Ascending aorta (tissue), 2 donors: Measurements from ENCODE around the gene IL27RA. TPM values are rescaled to one million over a fixed set of nuclear protein-coding genes. Genes with fewer than 3 reads are reported as not detected.

Experiments
- DNase-seq, 2 donors: peaks; one replicate each; pipeline ENCODE4 v3.0.0-alpha.2; 2019; ENCODE audit warnings: low spot score in 2 of 2
- H3K27ac ChIP-seq, 2 donors: fragments of 200-600 bp; sonication (generic); one replicate each; pipeline ENCODE4 v1.5.1; 2016 to 2017; ENCODE audit warnings: mild to moderate bottlenecking in 1 of 2
- H3K27me3 ChIP-seq: fragments of 200-600 bp; sonication (generic); one replicate; pipeline ENCODE4 v1.5.1; 2017
- H3K36me3 ChIP-seq, 2 donors: fragments of 200-600 bp; sonication (generic); one replicate each; pipeline ENCODE4 v1.5.1; 2016
- H3K4me1 ChIP-seq, 2 donors: fragments of 200-600 bp; sonication (generic); one replicate each; pipeline ENCODE4 v1.5.1; 2016 to 2017; ENCODE audit warnings: mild to moderate bottlenecking in 1 of 2
- H3K4me3 ChIP-seq, 2 donors: fragments of 200-600 bp; sonication (generic); one replicate each; pipeline ENCODE4 v1.5.1; 2016 to 2017; ENCODE audit warnings: mild to moderate bottlenecking in 1 of 2
- H3K9me3 ChIP-seq, 2 donors: fragments of 200-600 bp; sonication (generic); one replicate each; pipeline ENCODE4 v1.5.1; 2016
- intact Hi-C: fragments of 100-400 bp; cut with DNase I; formaldehyde crosslinking; loops from one replicate; pipeline ENCODE4 v1.15.1; 2023
- total RNA-seq: library from RNA; depleted of rRNA; stranded (reverse); fragments of >200 nt; gene quantifications from one replicate; pipeline ENCODE4 v1.1.0, GENCODE V29; 2016
- TF ChIP-seq, protein P1 (sequence below), 3 experiments: fragments of 200-600 bp in 2 of 3; fragments of 450-650 bp in 1 of 3; sonication (generic) in 2 of 3; IDR thresholded peaks; one replicate each; pipeline ENCODE4 v1.5.1; 2016 to 2019; ENCODE audit warnings: antibody characterized with exemption in 3 of 3, mild to moderate bottlenecking in 1 of 3, moderate library complexity in 1 of 3

The IL27RA gene
- total RNA-seq, 1 donor from 2014 or later: 4.2 TPM

DNA sequence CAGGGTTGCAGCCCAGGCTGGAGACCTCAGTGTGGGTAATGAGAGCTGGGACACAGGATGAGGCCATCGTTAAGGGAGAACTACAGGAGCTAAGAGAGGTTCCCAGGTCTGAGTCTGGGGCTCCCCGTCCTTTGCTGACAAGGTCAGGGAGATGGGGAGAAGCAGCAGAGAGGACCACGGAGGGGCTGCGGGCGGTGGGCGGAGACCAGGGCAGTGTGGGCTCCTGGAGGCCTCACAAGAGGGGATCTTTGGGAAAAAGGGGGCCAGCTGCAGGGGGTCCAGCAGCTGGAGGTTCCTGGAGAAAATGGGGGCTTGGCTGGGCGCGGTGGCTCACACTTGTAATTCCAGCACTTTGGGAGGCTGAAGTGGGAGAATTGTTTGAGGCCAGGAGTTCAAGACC is 41.5 kb upstream of the IL27RA start:
- TF ChIP-seq, protein P1, sequence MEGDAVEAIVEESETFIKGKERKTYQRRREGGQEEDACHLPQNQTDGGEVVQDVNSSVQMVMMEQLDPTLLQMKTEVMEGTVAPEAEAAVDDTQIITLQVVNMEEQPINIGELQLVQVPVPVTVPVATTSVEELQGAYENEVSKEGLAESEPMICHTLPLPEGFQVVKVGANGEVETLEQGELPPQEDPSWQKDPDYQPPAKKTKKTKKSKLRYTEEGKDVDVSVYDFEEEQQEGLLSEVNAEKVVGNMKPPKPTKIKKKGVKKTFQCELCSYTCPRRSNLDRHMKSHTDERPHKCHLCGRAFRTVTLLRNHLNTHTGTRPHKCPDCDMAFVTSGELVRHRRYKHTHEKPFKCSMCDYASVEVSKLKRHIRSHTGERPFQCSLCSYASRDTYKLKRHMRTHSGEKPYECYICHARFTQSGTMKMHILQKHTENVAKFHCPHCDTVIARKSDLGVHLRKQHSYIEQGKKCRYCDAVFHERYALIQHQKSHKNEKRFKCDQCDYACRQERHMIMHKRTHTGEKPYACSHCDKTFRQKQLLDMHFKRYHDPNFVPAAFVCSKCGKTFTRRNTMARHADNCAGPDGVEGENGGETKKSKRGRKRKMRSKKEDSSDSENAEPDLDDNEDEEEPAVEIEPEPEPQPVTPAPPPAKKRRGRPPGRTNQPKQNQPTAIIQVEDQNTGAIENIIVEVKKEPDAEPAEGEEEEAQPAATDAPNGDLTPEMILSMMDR (IDR thresholded peaks at IDR 0.05): no peak
- H3K36me3 ChIP-seq: peaks cover 0 to 12% of the 10 kb centered on the region in 2 donors
- no peak for DNase-seq
- intact Hi-C loops: no loop called here
- no peak overlapping the region for H3K27ac ChIP-seq
- no peaks in the 10 kb centered on the region for H3K9me3 ChIP-seq
- H3K27me3 ChIP-seq: no peaks in the 10 kb centered on the region
- H3K4me3 ChIP-seq: no peak overlapping the region
- peaks cover 8 to 12% of the 10 kb centered on the region in 2 donors for H3K4me1 ChIP-seq

DNA sequence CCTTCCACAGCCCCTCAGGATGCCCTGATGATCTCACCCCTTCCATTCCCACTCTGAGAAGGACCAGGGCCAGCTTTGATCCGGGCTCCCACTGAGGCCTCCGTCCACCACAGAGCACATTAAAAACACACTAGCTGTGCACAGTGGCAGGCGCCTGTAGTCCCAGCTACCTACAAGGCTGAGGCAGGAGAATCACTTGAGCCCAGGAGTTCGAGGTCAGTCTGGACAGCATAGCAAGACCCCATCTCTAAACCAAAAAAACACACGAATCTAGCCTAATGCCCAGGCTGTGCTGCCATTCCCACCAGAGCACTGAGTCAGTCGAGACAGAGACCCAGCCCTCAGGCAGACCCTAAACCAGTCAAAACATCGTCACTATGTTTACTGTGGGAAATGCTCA is 39.5 kb upstream of the IL27RA start:
- Histone ChIP-seq H3K4me3 (no peak overlapping the region), H3K36me3 (peaks cover 0 to 12% of the 10 kb centered on the region in 2 donors), H3K9me3 (no peaks in the 10 kb centered on the region), H3K4me1 (peaks cover 2 to 6% of the 10 kb centered on the region in 2 donors), H3K27me3 (no peaks in the 10 kb centered on the region), H3K27ac (no peak overlapping the region)
- TF ChIP-seq, protein P1 (IDR thresholded peaks at IDR 0.05): no peak
- no peak for DNase-seq
- intact Hi-C loops: no loop called here

DNA sequence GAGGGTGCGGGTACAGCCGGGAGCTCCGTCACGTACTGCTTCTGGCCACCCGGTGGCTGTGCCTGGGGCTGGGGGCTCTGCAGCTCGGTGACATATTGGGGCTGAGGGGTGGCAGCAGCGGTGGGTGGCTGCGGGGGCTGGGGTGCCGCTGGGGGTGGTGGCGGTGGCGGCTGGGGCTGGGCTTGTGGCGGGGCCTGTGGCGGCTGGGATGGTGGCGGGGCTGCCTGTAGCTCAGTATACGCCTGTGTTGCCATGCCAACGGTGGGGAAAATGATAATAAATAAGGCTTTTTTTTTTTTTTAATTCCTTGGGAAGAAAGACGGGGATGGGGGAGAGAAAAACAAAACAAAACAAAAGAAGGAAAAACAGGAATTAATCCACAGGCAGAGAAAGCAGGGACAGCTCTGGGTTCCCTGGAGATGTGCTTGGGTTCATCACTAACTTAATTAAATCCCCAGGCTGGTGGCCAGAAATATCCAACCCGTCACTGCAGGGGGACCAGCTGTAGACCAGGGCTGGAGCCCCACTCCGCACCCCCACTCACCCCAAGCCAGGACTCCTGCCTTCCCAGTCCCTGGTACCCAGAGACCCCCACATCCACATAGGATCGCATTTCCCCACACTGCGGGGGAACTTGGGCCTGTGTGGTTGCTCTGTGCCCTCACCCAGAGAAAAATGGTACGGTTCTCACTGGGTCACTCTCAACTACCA is 37.8 kb upstream of the IL27RA start:
- H3K4me3 ChIP-seq: no peak overlapping the region
- H3K36me3 ChIP-seq: peaks cover 0 to 15% of the 10 kb centered on the region in 2 donors
- TF ChIP-seq, protein P1 (IDR thresholded peaks at IDR 0.05): no peak
- H3K27ac ChIP-seq: no peak overlapping the region
- intact Hi-C loops: no loop called here
- DNase-seq: no peak
- no peaks in the 10 kb centered on the region for H3K9me3 ChIP-seq
- H3K4me1 ChIP-seq: no peaks in the 10 kb centered on the region
- no peaks in the 10 kb centered on the region for H3K27me3 ChIP-seq

DNA sequence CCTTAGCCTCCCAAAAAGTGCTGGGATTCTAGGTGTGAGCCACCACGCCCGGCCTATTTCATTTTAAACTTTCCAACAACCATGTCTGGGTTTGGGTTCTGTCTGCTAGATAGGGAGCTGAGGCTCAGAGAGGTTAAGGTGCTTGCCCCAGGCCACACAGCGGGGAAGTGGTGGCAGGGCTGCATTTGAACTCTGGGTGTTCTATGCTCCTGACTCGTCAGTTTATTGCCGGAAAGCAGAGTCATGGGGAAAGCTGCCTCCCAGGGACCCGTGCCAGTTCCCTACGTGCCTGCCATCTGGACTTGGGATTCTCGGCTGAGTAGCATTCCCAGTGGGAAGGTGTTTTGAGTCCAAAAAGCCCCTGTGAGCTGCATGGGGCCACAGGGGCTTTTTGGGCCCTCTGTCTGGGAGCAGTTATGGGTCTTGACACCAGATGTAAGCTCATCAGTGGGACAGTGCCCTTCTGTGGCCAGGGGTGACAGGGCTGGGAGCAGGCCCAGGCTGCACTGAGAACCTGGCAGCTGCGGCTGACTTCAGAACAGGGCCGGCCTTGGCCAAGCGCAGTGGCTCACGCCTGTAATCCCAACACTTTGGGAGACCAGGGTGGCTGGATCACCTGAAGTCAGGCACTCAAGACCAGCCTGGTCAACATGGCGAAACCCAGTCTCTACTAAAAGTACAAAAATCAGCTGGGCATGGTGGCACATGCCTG is 36.4 kb upstream of the IL27RA start:
- H3K36me3 ChIP-seq: peaks cover 0 to 15% of the 10 kb centered on the region in 2 donors
- DNase-seq: no peak
- no peak overlapping the region for H3K4me3 ChIP-seq
- intact Hi-C loops: no loop called here
- H3K4me1 ChIP-seq: no peaks in the 10 kb centered on the region
- TF ChIP-seq, protein P1 (IDR thresholded peaks at IDR 0.05): no peak
- H3K27me3 ChIP-seq: no peaks in the 10 kb centered on the region
- H3K9me3 ChIP-seq: no peaks in the 10 kb centered on the region
- no peak overlapping the region for H3K27ac ChIP-seq

DNA sequence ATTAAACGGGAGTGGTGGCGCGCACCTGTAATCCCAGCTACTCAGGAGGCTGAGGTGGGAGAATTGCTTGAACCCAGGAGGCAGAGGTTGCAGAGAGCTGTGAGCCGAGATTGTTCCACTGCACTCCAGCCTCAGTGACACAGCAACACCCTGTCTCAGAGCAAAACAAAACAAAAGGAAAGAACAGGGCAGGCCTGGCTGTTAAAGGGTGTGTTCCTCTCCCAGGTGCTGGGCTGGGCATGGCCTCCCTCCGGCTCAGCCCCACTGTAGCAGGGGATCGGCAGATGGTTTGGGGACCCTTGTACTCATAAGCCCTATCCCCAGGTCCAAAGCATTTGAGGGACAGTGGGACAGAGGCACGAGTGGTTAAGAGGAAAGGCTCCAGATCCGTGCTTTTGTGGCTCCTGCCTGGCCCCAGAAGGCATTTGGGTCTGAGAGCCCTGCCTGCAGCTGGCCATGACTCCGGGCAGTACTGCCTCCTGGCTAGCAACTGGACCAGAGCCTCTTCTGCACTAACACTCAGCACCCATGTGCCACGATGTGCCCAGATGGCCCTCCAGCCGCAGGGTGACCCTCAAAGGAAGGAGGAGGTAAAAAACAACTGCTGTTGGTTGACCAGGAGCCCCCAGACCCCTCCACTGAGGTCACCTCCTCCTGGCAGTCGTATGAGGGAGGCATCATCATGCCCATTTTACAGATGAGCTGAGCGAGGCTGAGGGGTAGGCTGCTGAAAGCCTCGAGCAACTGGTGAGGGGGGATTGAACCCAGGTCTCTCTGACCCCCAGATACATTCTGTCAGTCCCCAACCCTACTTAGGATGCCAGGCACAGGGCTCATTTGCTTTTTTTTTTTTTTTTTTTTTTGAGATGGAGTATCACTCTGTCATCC is 35.4 kb upstream of the IL27RA start:
- DNase-seq: no peak

More for the DNA sequence above, 35.4 kb upstream of the IL27RA start:
- no peak overlapping the region for H3K27ac ChIP-seq
- no peaks in the 10 kb centered on the region for H3K27me3 ChIP-seq
- H3K4me3 ChIP-seq: no peak overlapping the region
- no peaks in the 10 kb centered on the region for H3K4me1 ChIP-seq
- TF ChIP-seq, protein P1 (IDR thresholded peaks at IDR 0.05): no peak
- intact Hi-C loops: no loop called here
- H3K36me3 ChIP-seq: peaks cover 0 to 15% of the 10 kb centered on the region in 2 donors
- H3K9me3 ChIP-seq: no peaks in the 10 kb centered on the region
